ENCODE results near the gene ADK.

DNA sequence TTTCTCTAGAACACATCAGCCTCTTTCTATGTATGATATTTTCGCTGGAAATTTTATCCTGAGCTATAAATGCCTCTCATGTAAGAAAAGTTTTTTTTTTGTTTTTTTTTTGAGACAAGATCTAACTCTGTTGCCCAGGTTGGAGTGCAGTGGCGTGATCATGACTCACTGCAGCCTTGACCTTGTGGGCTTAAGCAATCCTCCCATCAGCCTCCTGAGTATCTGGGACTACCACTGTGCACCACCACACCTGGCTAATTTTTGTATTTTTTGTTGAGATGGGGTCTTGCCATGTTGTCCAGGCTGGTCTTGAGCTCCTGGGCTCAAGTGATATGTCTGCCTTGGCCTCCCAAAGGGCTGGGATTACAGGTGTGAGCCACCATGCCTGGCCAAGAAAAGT is 80.4 kb downstream of the ADK start:
- TF ChIP-seq, protein P1, sequence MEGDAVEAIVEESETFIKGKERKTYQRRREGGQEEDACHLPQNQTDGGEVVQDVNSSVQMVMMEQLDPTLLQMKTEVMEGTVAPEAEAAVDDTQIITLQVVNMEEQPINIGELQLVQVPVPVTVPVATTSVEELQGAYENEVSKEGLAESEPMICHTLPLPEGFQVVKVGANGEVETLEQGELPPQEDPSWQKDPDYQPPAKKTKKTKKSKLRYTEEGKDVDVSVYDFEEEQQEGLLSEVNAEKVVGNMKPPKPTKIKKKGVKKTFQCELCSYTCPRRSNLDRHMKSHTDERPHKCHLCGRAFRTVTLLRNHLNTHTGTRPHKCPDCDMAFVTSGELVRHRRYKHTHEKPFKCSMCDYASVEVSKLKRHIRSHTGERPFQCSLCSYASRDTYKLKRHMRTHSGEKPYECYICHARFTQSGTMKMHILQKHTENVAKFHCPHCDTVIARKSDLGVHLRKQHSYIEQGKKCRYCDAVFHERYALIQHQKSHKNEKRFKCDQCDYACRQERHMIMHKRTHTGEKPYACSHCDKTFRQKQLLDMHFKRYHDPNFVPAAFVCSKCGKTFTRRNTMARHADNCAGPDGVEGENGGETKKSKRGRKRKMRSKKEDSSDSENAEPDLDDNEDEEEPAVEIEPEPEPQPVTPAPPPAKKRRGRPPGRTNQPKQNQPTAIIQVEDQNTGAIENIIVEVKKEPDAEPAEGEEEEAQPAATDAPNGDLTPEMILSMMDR (IDR thresholded peaks at IDR 0.05; ENCODE audit: low read depth, low read length) = no peak
- TF ChIP-seq EZH2phosphoT487 (IDR thresholded peaks at IDR 0.05; ENCODE audit: low read depth) = no peak

Data from OCI-LY3 (cell line).